ENCODE data around the gene FMNL2. TPM values are rescaled to one million over a fixed set of nuclear protein-coding genes. Genes with fewer than 3 reads are reported as not detected.

Gene FMNL2
- total RNA-seq, 1 donor from 2014 or later = 41.7 TPM

DNA sequence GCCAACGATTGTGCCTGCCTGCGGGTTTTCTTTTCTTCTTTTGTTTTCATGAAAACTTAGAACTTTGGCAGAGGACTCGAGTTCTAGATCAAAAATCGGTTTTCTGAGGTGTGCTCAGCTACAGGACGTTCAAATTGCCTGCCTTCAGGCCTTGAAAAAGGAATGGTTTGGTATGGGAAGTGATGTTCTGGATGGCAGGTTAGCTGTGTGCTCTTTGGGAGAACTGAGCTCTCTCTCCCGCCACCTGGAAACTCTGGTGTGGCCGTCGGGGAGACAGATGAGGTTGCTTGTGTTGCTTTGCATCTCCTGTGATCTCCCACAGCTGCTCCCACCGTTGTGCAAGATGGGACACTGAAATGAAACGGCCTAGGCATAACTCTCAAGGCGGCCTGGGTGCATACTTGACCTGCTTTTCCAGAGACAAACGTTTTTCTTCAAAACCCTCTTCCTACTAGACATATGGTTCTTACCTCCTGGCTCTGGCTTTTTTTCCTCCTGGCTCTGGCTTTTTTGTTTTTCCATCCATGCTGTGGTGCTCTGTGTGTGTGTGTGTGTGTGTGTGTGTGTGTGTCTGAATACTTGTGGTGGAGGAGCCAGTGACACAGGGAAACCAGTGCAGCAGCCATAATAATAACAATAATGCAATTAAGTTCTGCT lies 2.0 kb downstream of the FMNL2 start:
- H3K36me3 Mint-ChIP-seq (ENCODE audit: low read depth, unreplicated experiment) = no peaks in the 10 kb centered on the region
- H3K9me3 Mint-ChIP-seq (ENCODE audit: unreplicated experiment) = no peaks in the 10 kb centered on the region
- DNase-seq (ENCODE audit: low spot score) = peak; percentile 5
- H3K4me1 Mint-ChIP-seq (ENCODE audit: unreplicated experiment) = peaks cover 21% of the 10 kb centered on the region
- TF ChIP-seq, protein P1, sequence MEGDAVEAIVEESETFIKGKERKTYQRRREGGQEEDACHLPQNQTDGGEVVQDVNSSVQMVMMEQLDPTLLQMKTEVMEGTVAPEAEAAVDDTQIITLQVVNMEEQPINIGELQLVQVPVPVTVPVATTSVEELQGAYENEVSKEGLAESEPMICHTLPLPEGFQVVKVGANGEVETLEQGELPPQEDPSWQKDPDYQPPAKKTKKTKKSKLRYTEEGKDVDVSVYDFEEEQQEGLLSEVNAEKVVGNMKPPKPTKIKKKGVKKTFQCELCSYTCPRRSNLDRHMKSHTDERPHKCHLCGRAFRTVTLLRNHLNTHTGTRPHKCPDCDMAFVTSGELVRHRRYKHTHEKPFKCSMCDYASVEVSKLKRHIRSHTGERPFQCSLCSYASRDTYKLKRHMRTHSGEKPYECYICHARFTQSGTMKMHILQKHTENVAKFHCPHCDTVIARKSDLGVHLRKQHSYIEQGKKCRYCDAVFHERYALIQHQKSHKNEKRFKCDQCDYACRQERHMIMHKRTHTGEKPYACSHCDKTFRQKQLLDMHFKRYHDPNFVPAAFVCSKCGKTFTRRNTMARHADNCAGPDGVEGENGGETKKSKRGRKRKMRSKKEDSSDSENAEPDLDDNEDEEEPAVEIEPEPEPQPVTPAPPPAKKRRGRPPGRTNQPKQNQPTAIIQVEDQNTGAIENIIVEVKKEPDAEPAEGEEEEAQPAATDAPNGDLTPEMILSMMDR (IDR thresholded peaks at IDR 0.05; ENCODE audit: unreplicated experiment) = no peak
- peak overlapping the region; percentile 36 for H3K27ac Mint-ChIP-seq (ENCODE audit: unreplicated experiment)
- H3K27me3 Mint-ChIP-seq (ENCODE audit: unreplicated experiment) = peaks cover 8% of the 10 kb centered on the region
- peak overlapping the region; percentile 99 for H3K4me3 Mint-ChIP-seq (ENCODE audit: unreplicated experiment)

DNA sequence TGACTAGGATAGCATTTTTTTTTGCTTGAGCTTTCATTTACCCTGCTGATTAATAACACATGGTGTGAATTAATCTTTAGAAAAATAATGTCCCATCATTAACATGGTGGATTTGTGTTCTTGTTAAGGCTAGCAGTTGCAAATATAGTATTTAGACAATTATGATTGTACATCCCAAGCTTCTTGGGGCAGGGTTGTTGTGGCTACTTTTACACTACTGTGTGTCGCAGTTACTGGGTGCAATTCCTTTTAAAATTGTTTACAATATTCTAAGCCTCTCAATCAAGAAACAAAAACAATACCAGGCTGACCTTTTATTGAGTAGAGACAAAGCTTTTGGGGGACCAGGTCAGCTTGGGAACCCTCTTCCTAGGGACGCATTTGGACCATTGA lies 2.5 kb downstream of the FMNL2 start:
- H3K36me3 Mint-ChIP-seq (ENCODE audit: low read depth, unreplicated experiment) = no peaks in the 10 kb centered on the region
- DNase-seq (ENCODE audit: low spot score) = no peak
- H3K9me3 Mint-ChIP-seq (ENCODE audit: unreplicated experiment) = no peaks in the 10 kb centered on the region
- peaks cover 8% of the 10 kb centered on the region for H3K27me3 Mint-ChIP-seq (ENCODE audit: unreplicated experiment)
- H3K4me1 Mint-ChIP-seq (ENCODE audit: unreplicated experiment) = peaks cover 21% of the 10 kb centered on the region
- H3K4me3 Mint-ChIP-seq (ENCODE audit: unreplicated experiment) = peak overlapping the region; percentile 99
- no peak overlapping the region for H3K27ac Mint-ChIP-seq (ENCODE audit: unreplicated experiment)
- TF ChIP-seq, protein P1 (IDR thresholded peaks at IDR 0.05; ENCODE audit: unreplicated experiment) = no peak

DNA sequence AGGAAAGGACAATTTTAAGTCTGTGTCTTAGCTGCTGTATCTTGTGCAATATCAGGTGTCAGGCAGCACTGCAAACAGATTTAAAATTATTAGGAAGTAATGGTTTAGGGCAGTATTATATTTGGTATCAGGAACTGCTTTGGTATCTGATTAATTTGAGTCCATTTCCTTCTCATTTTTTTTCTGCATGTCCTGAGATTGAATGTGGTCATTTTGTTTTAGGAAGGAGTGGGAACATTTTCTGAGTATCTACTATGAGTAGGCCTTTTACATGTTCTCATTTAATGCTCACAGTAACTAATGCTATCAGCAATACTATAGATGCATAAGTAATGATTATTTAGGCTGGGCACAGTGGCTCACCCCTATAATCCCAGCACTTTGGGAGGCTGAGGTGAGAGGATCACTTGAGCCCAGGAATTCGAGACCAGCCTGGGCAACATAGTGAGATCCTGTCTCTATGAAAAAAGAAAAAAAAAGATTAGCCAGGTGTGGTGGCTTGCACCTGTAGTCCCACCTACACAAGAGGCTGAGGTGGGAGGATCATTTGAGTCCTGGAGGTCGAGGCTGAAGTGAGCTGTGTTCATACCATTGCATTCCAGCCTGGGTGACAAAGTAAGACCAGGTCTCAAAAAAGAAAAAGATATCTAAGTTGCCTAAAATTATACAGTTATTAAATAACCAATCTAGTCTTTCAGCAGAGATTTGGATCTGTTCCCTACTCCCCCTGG lies 4.7 kb downstream of the FMNL2 start:
- Mint-ChIP-seq H3K36me3 (ENCODE audit: low read depth, unreplicated experiment) (no peaks in the 10 kb centered on the region), H3K27me3 (ENCODE audit: unreplicated experiment) (peaks cover 8% of the 10 kb centered on the region), H3K4me3 (ENCODE audit: unreplicated experiment) (no peak overlapping the region), H3K27ac (ENCODE audit: unreplicated experiment) (no peak overlapping the region), H3K9me3 (ENCODE audit: unreplicated experiment) (no peaks in the 10 kb centered on the region), H3K4me1 (ENCODE audit: unreplicated experiment) (peaks cover 18% of the 10 kb centered on the region)
- TF ChIP-seq, protein P1 (IDR thresholded peaks at IDR 0.05; ENCODE audit: unreplicated experiment) = no peak
- DNase-seq (ENCODE audit: low spot score) = no peak

DNA sequence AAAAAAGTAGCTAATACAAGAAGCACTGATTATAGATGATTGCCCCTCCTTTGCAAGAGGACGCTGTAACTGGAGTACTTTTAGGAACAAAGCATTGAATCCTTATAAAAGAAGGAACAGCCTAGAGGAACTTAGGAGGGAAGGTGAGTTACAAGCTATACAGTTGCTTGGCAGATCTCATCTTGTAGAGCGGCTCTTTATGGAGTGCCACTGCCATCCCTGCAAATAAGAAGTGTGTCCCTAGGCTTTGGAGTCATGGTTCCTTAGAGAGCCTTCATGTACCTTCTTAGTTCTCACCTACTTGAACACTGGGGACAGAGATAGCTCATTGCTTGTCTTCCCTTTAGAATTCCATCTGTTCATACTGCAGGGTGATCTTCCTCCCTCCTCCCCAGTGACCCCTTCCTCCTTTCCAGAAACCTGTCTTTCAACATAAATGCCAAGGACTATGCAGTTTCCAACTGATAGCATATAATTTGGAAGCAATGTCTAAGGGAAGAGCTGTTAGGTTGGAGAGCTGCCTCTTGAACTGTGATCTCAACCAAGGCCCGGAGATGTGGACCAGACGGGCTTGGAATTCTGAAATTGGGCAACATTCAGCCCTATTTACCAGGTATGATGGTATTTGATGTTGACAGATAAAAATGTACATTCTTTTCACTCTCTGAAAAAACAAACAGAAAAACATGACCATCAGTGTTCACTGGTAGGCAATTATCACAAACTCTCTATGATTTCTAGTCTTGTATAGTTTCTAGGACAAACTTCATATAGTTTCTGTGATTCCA lies 7.5 kb downstream of the FMNL2 start:
- no peak overlapping the region for H3K27ac Mint-ChIP-seq (ENCODE audit: unreplicated experiment)
- H3K36me3 Mint-ChIP-seq (ENCODE audit: low read depth, unreplicated experiment) = no peaks in the 10 kb centered on the region
- DNase-seq (ENCODE audit: low spot score) = no peak
- H3K4me1 Mint-ChIP-seq (ENCODE audit: unreplicated experiment) = peaks cover 6% of the 10 kb centered on the region
- no peaks in the 10 kb centered on the region for H3K9me3 Mint-ChIP-seq (ENCODE audit: unreplicated experiment)
- no peak overlapping the region for H3K4me3 Mint-ChIP-seq (ENCODE audit: unreplicated experiment)
- TF ChIP-seq, protein P1 (IDR thresholded peaks at IDR 0.05; ENCODE audit: unreplicated experiment) = no peak
- peaks cover 2% of the 10 kb centered on the region for H3K27me3 Mint-ChIP-seq (ENCODE audit: unreplicated experiment)

All from endothelial cell (in vitro differentiated cells).